Immature natural killer cell (primary cell): ENCODE results near the gene PEPD. TPM values are rescaled to one million over a fixed set of nuclear protein-coding genes. Genes with fewer than 3 reads are reported as not detected.

ENCODE experiments used
- DNase-seq, 3 donors: peaks; one replicate each; pipeline ENCODE4 v3.0.0; 2022; ENCODE audit warnings: mixed read lengths in 1 of 3
- H3K27ac Mint-ChIP-seq, 6 donors: one replicate each; pipeline ENCODE4 v1.8.0; 2020; ENCODE audit warnings: mixed read lengths in 6 of 6, mild to moderate bottlenecking in 5 of 6, inconsistent platforms in 4 of 6, moderate library complexity in 3 of 6
- H3K27me3 Mint-ChIP-seq, 3 donors: one replicate each; pipeline ENCODE4 v1.8.0; 2020 to 2021; ENCODE audit warnings: low read depth in 3 of 3, mild to moderate bottlenecking in 3 of 3, mixed read lengths in 3 of 3, moderate library complexity in 3 of 3, inconsistent platforms in 1 of 3
- H3K36me3 Mint-ChIP-seq, 3 donors: one replicate each; pipeline ENCODE4 v1.8.0; 2020; ENCODE audit warnings: mixed read lengths in 3 of 3, inconsistent platforms in 2 of 3, mild to moderate bottlenecking in 2 of 3
- H3K4me1 Mint-ChIP-seq, 2 donors: one replicate each; pipeline ENCODE4 v1.8.0; 2020; ENCODE audit warnings: inconsistent platforms in 2 of 2, mild to moderate bottlenecking in 2 of 2, mixed read lengths in 2 of 2, moderate library complexity in 1 of 2
- H3K4me3 Mint-ChIP-seq, 5 donors: one replicate each; pipeline ENCODE4 v1.8.0; 2020; ENCODE audit warnings: mild to moderate bottlenecking in 5 of 5, mixed read lengths in 5 of 5, inconsistent platforms in 3 of 5, moderate library complexity in 3 of 5
- H3K9me3 Mint-ChIP-seq, 6 donors: one replicate each; pipeline ENCODE4 v1.8.0; 2020; ENCODE audit warnings: mild to moderate bottlenecking in 6 of 6, mixed read lengths in 6 of 6, inconsistent platforms in 4 of 6, moderate library complexity in 3 of 6
- polyA plus RNA-seq, 3 donors: library from polyadenylated mRNA; unstranded; fragments of 300-500 nt; fragmentation: Illumina TruSeq; gene quantifications; one replicate each; pipeline ENCODE4 v1.2.3, GENCODE V29; 2021

PEPD gene
- polyA plus RNA-seq, 3 donors from 2014 or later, result 135 to 181 (median 142) TPM

DNA sequence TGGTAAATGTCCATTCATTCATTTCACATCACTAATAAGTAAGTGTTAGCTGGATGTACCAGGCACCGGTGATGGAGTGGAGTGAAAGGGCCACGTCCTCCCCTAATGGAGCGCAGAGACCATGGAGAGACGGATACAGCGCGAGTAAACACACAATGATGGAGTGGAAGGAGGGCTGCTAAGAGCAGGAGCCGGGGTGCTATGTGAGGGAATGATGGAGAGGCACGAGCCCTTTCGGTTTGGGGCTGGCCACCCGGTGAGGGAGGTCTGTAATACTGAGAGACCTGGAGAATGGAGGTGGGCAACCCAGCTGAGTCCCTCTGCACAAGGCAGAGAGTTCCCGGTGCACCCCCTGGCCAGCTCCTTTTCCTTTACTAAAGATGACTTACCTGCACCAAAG lies 53.7 kb downstream of the PEPD start:
- H3K27ac Mint-ChIP-seq, result no peak overlapping the region
- DNase-seq, result no peak
- no peak overlapping the region for H3K4me3 Mint-ChIP-seq
- H3K4me1 Mint-ChIP-seq, result no peaks in the 10 kb centered on the region
- H3K27me3 Mint-ChIP-seq, result peaks cover 0 to 2% (median 0%) of the 10 kb centered on the region in 3 donors
- H3K36me3 Mint-ChIP-seq, result peaks cover 0 to 11% (median under 1%) of the 10 kb centered on the region in 3 donors
- H3K9me3 Mint-ChIP-seq, result no peaks in the 10 kb centered on the region

DNA sequence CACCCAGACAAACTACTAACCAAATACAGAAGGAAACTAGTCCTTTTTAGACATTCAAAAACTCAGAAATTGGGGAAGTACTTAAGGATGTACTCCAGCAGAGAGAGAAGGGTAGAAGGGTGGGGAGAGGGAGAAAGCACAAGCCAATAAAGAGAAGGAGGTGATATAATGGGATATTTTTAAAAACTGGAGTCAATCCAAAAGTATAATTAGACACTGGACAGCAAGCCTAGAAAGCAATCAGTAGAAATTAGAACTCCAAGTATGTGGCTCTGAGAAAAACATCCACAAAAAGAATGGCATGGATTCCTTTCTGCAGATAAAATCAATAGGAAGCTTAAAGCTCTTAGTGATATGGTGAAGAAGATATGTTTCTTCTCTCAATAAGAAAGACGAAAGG lies 55.8 kb downstream of the PEPD start:
- no peak for DNase-seq
- H3K27ac Mint-ChIP-seq, result no peak overlapping the region
- peaks cover 0 to 11% (median 5%) of the 10 kb centered on the region in 3 donors for H3K36me3 Mint-ChIP-seq
- no peaks in the 10 kb centered on the region for H3K4me1 Mint-ChIP-seq
- peaks cover 0 to 2% (median 0%) of the 10 kb centered on the region in 3 donors for H3K27me3 Mint-ChIP-seq
- no peak overlapping the region for H3K4me3 Mint-ChIP-seq
- H3K9me3 Mint-ChIP-seq, result no peaks in the 10 kb centered on the region

DNA sequence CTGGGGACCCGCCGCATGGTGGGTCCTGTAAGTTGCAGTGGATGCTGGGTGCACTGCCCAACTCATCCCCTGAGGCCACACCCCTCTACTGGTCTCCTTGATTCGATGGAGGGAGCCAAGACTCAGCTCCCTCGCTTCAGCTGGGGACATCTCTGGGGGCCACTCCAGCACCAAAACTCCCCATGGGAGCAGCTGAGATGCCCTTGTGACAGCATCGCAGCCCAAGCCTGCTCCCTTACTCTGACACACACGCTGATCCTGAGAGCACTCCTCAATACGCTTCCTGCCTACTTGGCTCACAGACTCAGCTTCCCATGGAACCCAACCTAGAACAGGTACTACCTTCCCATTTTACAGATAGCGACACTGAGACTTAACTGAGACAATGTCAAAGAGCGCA lies 56.2 kb downstream of the PEPD start:
- peaks cover 0 to 2% (median 0%) of the 10 kb centered on the region in 3 donors for H3K27me3 Mint-ChIP-seq
- no peak overlapping the region for H3K27ac Mint-ChIP-seq
- no peaks in the 10 kb centered on the region for H3K9me3 Mint-ChIP-seq
- H3K36me3 Mint-ChIP-seq, result peaks cover 0 to 11% (median 5%) of the 10 kb centered on the region in 3 donors
- DNase-seq, result no peak
- no peak overlapping the region for H3K4me3 Mint-ChIP-seq
- no peaks in the 10 kb centered on the region for H3K4me1 Mint-ChIP-seq

DNA sequence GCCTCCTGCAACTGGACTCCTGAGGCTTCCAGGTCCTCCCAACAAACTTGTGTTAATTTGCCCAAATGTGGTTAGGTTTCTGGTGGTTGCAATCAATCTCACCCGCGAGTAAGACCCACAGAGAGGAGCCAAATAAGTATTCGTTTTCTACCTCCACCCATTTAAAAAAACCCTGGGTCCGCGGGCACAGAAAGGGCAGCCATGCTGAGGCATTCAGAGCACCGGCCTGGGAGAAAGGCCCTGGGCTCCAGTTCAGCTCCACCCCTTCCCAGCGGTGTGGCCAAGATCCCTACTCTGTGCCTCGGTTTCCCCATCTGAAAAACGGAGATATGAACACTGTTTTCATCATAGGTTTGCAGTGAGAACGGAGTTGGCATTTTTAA lies 56.9 kb downstream of the PEPD start:
- no peaks in the 10 kb centered on the region for H3K4me1 Mint-ChIP-seq
- H3K4me3 Mint-ChIP-seq, result no peak overlapping the region
- no peaks in the 10 kb centered on the region for H3K9me3 Mint-ChIP-seq
- peaks cover 0 to 2% (median 0%) of the 10 kb centered on the region in 3 donors for H3K27me3 Mint-ChIP-seq
- DNase-seq, result no peak
- peaks cover 0 to 11% (median 5%) of the 10 kb centered on the region in 3 donors for H3K36me3 Mint-ChIP-seq
- H3K27ac Mint-ChIP-seq, result no peak overlapping the region

DNA sequence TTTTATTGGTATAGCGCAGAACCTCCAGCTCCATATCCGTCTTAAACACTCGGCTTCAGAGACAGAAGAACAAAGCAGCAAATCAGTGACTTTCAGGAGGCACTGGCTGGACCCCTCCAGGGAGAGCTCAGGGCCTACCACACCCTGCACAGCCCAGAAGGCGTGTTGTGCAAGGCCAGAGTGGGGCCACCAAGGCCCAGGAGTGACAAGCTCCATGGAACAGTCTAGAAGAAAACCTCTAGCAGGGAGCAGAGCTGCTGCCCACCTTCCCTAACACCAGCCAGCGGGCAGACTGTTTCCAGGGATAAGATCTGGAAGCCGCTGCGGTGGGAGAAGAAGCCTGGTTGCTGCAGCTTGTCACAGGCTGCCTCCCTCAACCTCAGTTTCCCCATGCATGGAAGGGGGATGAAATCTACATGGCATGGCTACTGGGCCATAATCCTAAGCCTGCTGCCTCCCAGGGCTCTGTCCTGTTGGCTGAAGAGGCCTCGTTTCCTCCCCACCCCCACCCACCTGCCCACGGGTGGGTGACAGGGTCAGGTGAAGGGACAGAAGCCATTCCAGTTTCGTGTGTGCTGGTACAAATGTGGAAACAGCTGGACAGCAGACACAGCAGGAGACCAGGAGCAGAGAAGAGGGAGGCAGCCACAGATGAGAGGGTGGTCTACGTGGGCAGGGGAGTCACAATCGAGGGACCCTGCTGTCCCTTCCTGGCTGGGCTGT lies 57.4 kb downstream of the PEPD start:
- H3K4me1 Mint-ChIP-seq, result no peaks in the 10 kb centered on the region
- no peak overlapping the region for H3K4me3 Mint-ChIP-seq
- no peak for DNase-seq
- H3K9me3 Mint-ChIP-seq, result no peaks in the 10 kb centered on the region
- H3K36me3 Mint-ChIP-seq, result peaks cover 0 to 11% (median 5%) of the 10 kb centered on the region in 3 donors
- no peak overlapping the region for H3K27ac Mint-ChIP-seq
- H3K27me3 Mint-ChIP-seq, result peaks cover 0 to 4% (median 0%) of the 10 kb centered on the region in 3 donors

DNA sequence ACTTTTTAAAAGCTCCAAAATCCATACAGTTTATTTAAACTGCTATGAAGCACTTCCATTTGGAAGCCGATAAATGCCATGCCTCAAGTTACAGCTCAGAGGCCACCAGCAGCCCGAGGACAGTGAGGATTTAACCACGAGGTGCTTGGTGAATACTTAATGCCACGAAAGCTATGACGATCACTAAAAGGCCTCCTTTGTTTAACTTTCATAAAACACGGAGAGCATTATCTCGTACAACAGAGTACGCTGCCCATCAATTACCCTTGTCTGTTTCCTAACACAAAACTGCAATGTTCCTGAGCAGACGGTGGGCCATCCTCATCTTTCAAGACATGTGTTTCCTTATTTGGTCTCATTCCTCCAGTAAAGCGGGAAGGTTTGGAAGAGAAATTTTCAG lies 58.4 kb downstream of the PEPD start:
- Mint-ChIP-seq H3K4me1 (no peaks in the 10 kb centered on the region), H3K36me3 (peaks cover 0 to 11% (median 5%) of the 10 kb centered on the region in 3 donors)

DNA sequence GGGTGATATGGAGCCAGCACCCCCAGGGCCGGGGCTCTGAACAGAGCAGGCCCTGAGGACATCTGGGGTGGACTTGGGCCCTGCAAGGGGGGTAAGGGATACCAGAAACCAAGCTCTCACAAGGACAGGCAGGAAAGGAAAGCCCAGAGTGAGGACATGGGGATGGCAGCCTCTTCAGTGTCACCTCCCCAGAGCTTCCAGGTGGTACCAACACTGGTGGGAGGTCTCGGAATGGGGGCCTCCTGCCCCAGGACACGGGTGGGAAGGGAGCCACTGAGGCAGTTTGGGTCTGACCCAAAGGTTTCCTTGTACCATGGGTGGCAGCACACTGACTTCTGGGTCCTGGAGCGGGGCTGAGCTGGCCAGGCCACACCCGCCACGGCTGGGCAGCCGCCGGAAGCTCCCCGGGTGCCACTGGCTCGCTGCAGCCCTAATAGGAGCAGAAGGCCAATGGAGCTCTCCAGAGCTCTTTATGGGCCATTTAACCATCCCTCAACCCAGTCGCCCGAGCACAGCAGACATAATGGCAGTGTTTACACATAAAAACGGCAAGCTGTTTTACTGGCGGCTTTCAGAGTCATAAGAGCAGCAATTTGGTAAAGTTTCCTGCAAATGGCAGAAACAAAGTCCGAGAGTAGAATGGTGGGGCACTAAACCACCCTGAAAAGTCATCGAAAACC lies 59.3 kb downstream of the PEPD start:
- peaks cover 0 to 8% (median 5%) of the 10 kb centered on the region in 3 donors for H3K36me3 Mint-ChIP-seq
- no peak overlapping the region for H3K27ac Mint-ChIP-seq
- peaks cover 0 to 4% (median 0%) of the 10 kb centered on the region in 3 donors for H3K27me3 Mint-ChIP-seq
- no peak for DNase-seq
- H3K9me3 Mint-ChIP-seq, result no peaks in the 10 kb centered on the region
- no peaks in the 10 kb centered on the region for H3K4me1 Mint-ChIP-seq
- H3K4me3 Mint-ChIP-seq, result no peak overlapping the region

More for the DNA sequence above, 58.4 kb downstream of the PEPD start:
- H3K4me3 Mint-ChIP-seq, result no peak overlapping the region
- H3K27ac Mint-ChIP-seq, result no peak overlapping the region
- DNase-seq, result no peak
- peaks cover 0 to 4% (median 0%) of the 10 kb centered on the region in 3 donors for H3K27me3 Mint-ChIP-seq
- no peaks in the 10 kb centered on the region for H3K9me3 Mint-ChIP-seq

DNA sequence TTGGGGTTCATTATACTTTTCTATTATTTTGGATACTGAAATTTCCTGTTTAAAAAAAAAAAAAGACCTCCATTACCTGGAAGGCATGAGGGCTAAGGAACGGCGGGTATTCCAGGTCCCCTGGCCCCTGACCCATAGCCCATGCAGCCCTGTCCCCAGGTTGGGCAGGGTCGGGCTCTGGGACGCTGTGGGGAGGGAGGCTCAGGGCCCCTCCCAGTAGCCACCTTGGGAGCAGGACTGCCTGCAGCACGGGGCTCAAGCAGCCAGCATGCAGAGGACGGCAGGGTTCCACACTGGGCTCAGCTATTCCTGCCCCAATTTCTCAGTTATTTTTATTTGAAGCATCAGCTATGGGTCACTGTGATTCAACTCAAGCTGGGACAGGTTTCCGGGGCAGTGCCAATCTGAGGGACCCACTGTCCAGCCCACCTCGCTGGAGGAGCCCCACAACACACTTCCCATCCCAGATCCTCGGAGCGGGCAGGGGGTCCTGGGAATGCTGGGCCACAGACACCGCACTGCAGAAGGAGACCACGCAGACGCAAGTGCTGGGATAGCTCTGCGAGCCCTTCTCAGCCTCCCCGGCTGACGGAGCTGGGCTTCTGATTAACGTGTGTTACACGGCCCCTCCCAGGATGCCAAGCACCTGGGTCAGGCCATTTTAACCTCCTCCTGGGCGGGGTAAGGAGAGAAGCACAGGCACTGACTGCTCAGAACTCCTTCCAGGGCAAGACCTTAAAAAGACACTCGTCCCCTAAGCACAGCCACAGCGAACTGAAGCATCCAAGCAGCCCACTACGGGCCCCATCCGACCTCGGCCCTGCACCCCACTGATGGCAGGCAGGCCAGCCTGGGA lies 60.1 kb downstream of the PEPD start:
- Mint-ChIP-seq H3K36me3 (peaks cover 0 to 8% (median 5%) of the 10 kb centered on the region in 3 donors), H3K27ac (no peak overlapping the region), H3K4me1 (no peaks in the 10 kb centered on the region), H3K27me3 (peaks cover 0 to 4% (median 0%) of the 10 kb centered on the region in 3 donors), H3K9me3 (no peaks in the 10 kb centered on the region), H3K4me3 (no peak overlapping the region)
- no peak for DNase-seq

DNA sequence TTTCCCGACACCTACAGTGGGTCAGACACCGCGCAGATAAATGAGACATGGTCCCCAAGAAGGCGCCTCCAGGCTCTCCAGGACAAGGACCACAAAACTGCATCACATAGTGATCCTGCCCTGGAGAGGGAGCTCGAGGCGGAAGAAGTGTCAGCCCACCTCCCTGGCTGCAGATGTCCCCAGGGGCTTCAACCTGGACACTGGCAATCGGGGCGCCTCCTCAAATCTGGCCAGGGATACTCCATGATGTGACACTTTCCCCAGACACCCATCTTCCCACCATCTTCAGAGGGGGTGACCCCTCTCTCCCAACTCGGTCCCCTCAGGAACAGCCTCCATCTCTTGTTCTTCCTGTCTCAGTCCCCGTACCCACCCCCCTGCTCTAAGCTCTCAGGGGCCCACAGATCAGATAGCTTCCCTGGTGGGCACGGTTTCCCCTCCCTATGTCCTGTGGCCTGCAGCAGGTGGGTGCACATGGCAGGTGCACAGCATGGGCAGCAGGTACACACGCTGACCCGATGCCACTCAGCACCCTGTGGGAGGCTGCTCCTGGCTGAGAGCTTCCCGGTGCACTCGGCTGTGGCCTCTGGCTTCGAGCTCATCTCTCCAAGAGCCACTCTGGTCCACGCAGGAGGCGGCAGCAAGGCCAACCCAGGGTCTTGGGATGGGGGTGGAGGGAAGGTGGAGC lies 61.2 kb downstream of the PEPD start:
- Mint-ChIP-seq H3K27me3 (peaks cover 0 to 4% (median 0%) of the 10 kb centered on the region in 3 donors), H3K4me1 (no peaks in the 10 kb centered on the region), H3K4me3 (no peak overlapping the region), H3K36me3 (peaks cover 0 to 8% (median 5%) of the 10 kb centered on the region in 3 donors), H3K9me3 (no peaks in the 10 kb centered on the region), H3K27ac (peak overlapping the region in 3 of 6 donors; percentile 28 to 57 (median 30))
- no peak for DNase-seq

DNA sequence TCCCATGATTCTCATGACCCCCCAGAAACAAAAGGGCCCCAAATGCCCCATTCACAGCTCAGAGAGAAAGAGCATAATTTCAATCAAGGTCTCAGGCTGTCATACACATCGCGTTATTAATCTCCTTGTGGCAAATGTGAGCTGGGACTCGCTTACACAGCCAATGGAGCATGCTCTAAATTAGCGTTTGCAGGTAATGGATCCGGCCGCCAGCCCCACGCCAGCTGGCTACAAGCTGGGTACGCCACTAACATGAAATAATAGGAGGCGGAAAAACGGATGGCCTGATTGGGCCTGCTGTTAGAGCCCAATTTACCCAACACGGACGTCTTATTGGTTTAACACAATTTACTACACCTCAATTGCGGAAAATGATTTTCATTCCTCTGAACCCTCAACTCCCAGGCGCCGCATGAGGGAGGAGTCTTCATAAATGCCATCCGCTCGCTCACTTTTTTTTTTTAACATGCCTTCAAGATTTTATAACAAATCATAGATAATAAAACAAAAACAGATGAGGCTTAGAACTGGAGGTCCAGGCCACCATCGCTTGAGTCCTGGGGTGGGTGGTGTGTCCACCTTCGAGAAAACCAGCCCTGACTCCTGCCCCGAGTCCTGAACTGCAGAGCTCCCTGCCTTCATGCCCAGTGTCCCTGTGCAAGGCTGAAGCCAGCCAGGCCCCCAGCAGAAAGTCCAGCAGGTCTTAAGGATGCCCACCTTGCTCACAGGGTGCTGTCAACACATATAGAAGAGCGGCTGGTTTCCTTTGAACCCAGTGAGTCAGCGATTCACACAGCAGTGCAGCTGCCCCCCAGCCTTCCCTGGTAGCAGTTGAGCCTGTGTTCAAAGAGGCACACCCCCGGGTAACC lies 62.1 kb downstream of the PEPD start:
- no peak for DNase-seq
- no peak overlapping the region for H3K27ac Mint-ChIP-seq
- peaks cover 0 to 4% (median 0%) of the 10 kb centered on the region in 3 donors for H3K27me3 Mint-ChIP-seq
- H3K36me3 Mint-ChIP-seq, result peaks cover 0 to 8% (median 5%) of the 10 kb centered on the region in 3 donors
- H3K9me3 Mint-ChIP-seq, result no peaks in the 10 kb centered on the region
- H3K4me3 Mint-ChIP-seq, result no peak overlapping the region
- H3K4me1 Mint-ChIP-seq, result no peaks in the 10 kb centered on the region

DNA sequence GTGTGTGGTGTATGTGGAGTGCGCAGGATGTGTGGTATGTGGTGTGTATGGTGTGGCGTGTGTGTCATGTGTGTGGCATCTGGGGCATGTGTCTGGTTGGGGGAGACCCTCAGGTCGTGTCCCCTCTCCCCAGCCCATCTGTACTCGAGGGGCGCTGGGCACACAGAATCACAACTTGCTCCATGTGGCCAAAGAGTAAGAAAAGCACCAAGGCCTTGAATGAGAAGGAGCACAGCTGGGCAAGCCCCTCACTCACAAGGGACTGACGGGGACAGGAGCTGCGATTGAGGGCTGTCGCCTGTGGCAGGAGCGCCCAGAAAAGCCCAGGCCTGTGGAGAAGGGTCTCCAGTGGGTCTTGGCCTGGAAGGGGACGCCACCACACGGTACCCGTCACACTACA lies 62.8 kb downstream of the PEPD start:
- H3K36me3 Mint-ChIP-seq, result peaks cover 0 to 7% (median 5%) of the 10 kb centered on the region in 3 donors
- no peak overlapping the region for H3K27ac Mint-ChIP-seq
- H3K4me1 Mint-ChIP-seq, result no peaks in the 10 kb centered on the region
- no peak overlapping the region for H3K4me3 Mint-ChIP-seq
- DNase-seq, result no peak
- H3K27me3 Mint-ChIP-seq, result peaks cover 0 to 4% (median 0%) of the 10 kb centered on the region in 3 donors
- H3K9me3 Mint-ChIP-seq, result no peaks in the 10 kb centered on the region

DNA sequence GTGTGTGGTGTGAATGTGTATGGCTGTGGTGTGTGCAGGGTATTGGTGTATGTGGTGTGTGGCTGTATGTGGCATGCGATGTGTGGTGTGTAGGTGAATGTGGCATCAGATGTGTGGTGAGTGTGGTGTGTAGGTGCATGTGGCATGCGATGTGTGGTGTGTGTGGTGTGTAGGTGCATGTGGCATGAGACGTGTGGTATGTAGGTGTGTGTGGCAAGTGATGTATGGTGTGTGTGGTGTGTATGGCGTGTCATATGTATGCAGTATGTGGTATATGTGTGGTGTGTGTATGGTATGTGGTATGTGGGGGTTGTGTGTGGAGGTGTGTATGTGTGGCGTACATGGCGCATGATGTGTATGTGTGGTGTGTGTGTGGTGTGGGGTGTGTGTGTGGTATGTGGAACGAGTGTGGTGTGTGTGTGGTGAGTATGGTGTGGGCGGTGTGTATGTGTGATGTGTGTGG lies 63.4 kb downstream of the PEPD start:
- H3K36me3 Mint-ChIP-seq, result peaks cover 0 to 5% (median under 1%) of the 10 kb centered on the region in 3 donors
- H3K27ac Mint-ChIP-seq, result no peak overlapping the region
- H3K27me3 Mint-ChIP-seq, result peaks cover 0 to 1% (median 0%) of the 10 kb centered on the region in 3 donors
- no peaks in the 10 kb centered on the region for H3K4me1 Mint-ChIP-seq
- no peak overlapping the region for H3K4me3 Mint-ChIP-seq
- H3K9me3 Mint-ChIP-seq, result no peaks in the 10 kb centered on the region
- DNase-seq, result no peak
